Measurements from ENCODE around the gene CTPS1.

DNA sequence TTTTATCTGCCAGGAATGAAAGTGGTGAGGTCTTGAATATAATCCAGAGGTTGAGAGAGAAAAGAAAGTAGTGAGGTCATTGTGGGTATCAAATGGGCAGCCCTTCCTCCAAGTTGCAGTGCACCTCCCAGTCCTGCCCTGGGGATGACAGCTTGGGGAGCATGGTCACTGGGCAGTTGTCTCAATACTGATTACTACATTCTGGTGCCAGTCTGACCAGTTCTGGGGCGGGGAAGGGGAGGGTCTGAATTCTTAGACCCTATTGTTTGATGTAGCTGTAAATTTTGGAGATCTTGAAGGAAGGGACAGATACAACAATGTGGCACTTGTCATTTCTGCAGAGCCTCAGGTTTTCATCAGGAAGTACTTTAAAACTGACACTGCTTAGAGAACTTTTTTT is 30.8 kb downstream of the CTPS1 start:
- TF ChIP-seq, protein P1, sequence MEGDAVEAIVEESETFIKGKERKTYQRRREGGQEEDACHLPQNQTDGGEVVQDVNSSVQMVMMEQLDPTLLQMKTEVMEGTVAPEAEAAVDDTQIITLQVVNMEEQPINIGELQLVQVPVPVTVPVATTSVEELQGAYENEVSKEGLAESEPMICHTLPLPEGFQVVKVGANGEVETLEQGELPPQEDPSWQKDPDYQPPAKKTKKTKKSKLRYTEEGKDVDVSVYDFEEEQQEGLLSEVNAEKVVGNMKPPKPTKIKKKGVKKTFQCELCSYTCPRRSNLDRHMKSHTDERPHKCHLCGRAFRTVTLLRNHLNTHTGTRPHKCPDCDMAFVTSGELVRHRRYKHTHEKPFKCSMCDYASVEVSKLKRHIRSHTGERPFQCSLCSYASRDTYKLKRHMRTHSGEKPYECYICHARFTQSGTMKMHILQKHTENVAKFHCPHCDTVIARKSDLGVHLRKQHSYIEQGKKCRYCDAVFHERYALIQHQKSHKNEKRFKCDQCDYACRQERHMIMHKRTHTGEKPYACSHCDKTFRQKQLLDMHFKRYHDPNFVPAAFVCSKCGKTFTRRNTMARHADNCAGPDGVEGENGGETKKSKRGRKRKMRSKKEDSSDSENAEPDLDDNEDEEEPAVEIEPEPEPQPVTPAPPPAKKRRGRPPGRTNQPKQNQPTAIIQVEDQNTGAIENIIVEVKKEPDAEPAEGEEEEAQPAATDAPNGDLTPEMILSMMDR (IDR thresholded peaks at IDR 0.05) = no peak
- TF ChIP-seq POLR2AphosphoS5 (IDR thresholded peaks at IDR 0.05) = no peak

Data from breast epithelium (tissue), 3 donors.